GM19324 (cell line): Measurements from ENCODE around the gene ADAMTS6.

Experiments
- ATAC-seq: cut with Tn5 transposase; IDR thresholded peaks from one replicate; pipeline ENCODE4 v1.9.1; 2021; ENCODE audit warnings: mild to moderate bottlenecking, moderate library complexity; ENCODE audit not compliant: unreplicated experiment, low FRiP score

ADAMTS6 gene

GRCh38 chr5:65296067-65296466 lies 185.7 kb downstream of the ADAMTS6 start:
- ATAC-seq: no peak

GRCh38 chr5:65292196-65292595 lies 189.5 kb downstream of the ADAMTS6 start:
- ATAC-seq: no peak

GRCh38 chr5:65290677-65291076 lies 191.0 kb downstream of the ADAMTS6 start:
- no peak for ATAC-seq

- no peak for ATAC-seq
Measured at GRCh38 chr5:65288657-65289056, 193.1 kb downstream of the ADAMTS6 start.

DNA sequence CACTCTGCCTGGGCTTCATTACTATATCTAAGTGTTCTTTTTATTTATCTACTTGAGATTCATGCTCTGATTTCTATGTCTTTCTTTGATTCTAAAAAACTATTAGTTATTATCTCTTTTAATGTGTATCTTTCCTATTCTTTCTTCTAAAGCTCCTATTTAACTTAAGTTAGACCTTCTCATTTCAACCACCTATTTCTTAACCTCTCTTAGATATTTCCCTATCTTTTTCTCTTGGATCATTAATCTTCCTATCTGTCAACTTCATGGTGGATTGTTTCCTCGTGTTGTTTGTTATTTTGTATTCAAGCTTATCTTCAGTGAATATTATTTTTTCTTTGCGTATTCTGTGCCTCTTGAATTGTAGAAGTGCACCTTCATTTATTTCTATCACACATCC lies 202.1 kb downstream of the ADAMTS6 start:
- no peak for ATAC-seq

- no peak for ATAC-seq
Measured at GRCh38 chr5:65276178-65276890, 205.4 kb downstream of the ADAMTS6 start.

GRCh38 chr5:65271906-65272305 lies 209.8 kb downstream of the ADAMTS6 start:
- no peak for ATAC-seq

DNA sequence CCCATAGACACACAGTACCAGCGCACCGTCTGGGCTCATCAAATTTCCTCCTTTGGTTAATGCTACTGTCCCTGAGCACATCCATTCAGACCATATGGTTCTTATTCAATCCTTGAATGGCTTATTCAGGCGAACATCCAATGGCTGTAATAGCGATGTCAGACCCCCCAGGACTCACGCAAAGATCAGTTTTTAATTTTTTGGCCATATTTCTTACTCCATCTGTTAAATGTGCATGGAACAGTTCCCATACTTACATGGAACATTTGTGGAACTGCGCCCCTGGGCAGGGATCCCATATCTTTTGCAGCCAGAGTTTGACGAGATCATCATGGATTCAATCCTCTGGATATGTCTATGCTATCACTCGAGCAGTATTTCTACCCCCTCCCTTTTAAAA lies 213.2 kb downstream of the ADAMTS6 start:
- ATAC-seq: no peak

DNA sequence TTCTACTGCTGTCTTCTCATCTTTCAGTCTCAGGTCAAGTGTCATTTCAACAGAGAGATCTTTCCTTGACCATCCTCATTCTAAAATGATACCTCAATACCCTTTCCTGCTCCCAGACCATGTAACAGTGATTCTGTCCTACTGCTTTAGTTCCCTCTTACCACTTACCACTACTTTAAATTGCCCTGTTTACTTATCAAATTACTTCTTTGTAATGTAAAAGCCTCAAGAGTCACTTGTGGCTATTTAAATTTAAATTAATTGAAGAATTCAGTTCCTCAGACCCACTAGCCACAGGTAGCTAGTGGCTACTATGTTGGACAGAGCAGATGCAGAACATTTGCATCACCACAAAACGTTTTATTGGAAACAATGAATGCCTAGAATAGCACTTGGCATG lies 217.3 kb downstream of the ADAMTS6 start:
- ATAC-seq: no peak

DNA sequence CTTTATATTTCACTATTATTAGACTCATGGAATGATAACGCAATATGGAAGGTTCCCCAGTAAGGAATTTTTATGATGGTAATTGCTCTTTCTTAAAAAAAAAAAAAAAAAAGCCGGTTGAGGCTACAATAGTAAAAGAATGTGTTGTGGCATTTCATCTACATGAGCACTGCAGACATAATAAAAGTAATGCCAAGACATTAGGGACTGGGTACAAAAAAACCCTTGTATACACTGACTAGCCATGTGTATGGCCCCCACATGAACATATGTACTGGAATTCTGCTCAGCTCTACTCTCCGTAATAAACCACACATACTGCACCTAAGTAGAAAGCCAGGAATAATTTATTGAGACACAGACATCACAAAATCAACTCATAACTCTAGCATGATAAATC lies 218.4 kb downstream of the ADAMTS6 start:
- ATAC-seq: no peak

DNA sequence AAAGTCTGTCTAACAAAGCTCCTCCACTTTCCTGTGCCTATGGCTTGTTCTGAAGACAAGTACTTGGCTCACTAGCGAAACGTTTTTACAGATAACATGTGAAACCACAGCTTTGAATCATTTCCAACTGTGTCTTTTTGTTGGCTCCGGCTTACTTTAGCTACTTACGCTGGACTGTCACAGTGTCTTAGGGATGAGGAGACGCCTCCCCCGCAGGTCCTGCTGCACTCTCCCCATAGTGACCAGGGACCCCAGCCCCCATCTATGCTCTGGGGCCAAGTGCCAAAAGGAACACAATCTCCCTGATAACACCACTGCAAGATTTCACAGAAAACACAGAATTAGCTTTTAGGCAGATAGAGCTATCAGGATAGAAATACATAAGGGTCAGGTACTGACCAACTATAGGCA lies 219.1 kb downstream of the ADAMTS6 start:
- ATAC-seq: no peak

- no peak for ATAC-seq
Measured at GRCh38 chr5:65262096-65262495, 219.6 kb downstream of the ADAMTS6 start.

DNA sequence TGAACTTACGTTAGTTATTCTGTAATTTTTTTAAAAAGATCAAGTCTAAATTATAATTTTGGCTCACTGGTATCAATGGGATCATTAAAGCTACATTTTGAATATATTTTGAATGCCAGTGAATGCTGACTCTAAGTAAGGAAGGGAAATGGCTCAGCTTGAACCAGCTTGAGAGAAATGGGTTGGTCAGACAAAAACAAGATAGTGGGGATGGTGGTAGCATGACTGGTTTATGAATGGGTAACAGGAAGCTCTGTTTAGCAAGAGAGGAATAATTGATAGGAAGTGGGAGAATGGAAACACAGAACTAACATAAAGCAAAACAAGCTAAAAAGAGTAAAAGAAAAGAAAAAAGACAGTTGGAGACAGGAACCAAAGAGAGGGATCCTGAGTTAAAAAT lies 220.2 kb downstream of the ADAMTS6 start:
- ATAC-seq: no peak

DNA sequence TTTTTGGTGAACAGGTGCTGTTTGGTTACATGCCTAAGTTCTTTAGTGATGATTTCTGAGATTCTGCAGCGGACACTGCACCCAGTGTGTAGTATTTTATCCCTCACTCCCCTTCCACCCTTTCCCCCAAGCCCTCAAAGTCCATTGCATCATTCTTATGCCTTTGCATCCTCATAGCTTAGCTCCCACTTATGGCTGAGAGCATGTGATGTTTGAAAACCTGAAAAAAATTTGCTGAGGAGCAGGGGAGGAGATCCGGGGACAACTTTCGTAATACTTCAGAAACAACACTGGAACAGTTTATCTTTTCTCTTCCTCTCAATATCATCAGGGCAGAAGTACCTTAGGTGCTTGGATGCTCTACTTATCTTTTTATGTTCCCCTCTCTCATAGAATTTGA lies 226.4 kb downstream of the ADAMTS6 start:
- ATAC-seq: no peak

DNA sequence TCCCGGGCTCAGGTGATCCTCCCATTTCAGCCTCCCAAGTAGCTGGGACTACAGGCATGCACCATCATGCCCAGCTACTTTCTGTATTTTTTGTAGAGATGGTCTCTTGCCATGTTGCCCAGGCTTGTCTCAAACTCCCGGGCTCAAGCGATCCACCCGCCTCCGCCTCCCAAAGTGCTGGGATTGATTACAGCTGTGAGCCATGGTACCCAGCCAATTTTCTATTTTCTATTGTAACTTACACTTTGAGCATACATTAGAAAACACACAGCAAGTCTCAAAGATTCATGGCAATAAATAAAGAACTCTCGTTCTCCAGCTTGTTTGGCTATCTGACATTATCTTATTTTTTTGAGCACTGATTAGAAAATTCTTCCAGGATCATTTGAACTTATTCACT lies 228.7 kb downstream of the ADAMTS6 start:
- ATAC-seq: no peak

- ATAC-seq: no peak
Measured at GRCh38 chr5:65248896-65249295, 232.8 kb downstream of the ADAMTS6 start.

DNA sequence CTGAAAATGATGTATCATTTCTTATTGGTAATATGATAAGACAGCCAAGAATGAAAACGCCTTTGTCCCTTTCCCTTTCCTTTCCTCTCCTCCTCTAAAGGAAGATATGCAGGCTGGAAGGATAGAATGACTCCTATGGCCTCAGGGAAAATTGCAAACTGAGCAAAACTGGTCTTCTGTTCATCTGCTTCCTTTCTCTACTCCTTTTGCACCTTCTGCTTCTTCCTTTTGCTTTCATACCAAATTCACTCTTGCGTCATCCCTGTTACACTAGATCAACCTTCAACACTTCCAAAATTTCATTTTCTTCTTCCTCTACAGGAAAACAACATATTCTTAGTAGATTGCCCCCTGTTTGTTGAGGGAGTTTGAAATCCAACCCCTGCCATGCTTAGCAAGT lies 234.1 kb downstream of the ADAMTS6 start:
- ATAC-seq: no peak

GRCh38 chr5:65246741-65247140 lies 235.0 kb downstream of the ADAMTS6 start:
- ATAC-seq: no peak

GRCh38 chr5:65244031-65244430 lies 237.7 kb downstream of the ADAMTS6 start:
- no peak for ATAC-seq

DNA sequence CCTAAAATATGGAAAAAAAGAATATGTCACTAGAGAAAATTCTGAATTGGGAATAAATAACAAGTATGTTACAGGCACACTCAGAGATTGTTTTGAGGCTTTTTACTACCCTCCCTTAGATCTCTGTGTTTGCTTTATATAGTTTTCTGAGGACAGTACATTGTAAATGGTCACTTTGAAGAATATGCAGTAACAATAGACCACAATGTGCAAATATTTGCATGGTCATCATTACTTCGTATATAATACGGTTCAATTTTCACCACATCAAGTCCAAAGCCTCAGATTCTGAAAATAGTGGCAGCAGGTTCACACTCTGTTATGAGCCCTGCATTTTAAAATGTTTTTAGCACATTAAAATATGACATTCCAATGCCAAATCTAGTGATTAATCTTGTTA lies 238.6 kb downstream of the ADAMTS6 start:
- no peak for ATAC-seq

DNA sequence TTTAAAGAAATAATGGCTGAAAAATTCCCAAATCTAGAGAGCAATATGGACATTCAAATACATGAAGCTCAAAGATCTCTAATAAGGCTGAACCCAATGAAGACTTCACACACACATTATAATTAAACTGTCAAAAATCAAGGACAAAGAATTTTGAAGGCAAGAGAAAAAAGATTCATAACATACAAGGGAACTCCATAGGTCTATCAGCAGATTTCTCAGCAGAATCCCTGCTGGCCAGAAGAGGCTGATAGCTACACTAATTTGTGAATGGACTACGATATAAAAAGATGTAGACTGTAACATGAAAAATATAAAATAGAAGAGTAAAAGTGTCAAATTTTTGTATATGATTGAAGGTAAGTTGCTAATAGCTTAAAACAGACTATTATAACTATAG lies 251.9 kb downstream of the ADAMTS6 start:
- ATAC-seq: no peak

- no peak for ATAC-seq
Measured at GRCh38 chr5:65213921-65214525, 267.7 kb downstream of the ADAMTS6 start.
